ENCODE data around the gene ZG16B.

- TF ChIP-seq RARB (CRISPR knock-in tag; IDR thresholded peaks at IDR 0.05) (no peak), ZFP30 (CRISPR knock-in tag; IDR thresholded peaks at IDR 0.05) (no peak)
- TF ChIP-seq, protein P1, sequence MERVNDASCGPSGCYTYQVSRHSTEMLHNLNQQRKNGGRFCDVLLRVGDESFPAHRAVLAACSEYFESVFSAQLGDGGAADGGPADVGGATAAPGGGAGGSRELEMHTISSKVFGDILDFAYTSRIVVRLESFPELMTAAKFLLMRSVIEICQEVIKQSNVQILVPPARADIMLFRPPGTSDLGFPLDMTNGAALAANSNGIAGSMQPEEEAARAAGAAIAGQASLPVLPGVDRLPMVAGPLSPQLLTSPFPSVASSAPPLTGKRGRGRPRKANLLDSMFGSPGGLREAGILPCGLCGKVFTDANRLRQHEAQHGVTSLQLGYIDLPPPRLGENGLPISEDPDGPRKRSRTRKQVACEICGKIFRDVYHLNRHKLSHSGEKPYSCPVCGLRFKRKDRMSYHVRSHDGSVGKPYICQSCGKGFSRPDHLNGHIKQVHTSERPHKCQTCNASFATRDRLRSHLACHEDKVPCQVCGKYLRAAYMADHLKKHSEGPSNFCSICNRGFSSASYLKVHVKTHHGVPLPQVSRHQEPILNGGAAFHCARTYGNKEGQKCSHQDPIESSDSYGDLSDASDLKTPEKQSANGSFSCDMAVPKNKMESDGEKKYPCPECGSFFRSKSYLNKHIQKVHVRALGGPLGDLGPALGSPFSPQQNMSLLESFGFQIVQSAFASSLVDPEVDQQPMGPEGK (CRISPR knock-in tag; IDR thresholded peaks at IDR 0.05; ENCODE audit: borderline replicate concordance) = no peak
Observed at GRCh38 chr16:2820836-2821486, 9.1 kb upstream of the ZG16B start.

All from SK-N-SH treated with all-trans-retinoic acid at 6 μM for 48 hours (cell line).